ENCODE measurements around the gene ZNF75A.

DNA sequence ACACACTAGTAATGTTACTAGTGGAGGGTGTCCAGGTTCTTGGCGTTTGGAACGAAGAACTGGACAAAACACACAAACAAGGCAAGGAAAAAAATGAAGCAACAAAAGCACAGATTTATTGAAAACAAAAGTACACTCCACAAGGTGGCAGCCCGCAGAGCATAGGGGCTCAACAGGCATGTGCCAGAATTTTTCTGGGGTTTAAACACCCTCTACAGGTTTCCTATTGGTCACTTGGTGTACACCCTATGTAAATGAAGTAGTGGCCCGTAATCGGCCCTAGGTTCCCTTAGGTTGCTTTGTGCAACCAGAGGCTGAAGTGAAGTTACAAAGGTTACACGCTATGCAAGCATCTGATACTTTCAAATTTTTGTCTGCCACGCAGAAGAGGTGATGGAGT lies 58.5 kb downstream of the ZNF75A start:
- TF ChIP-seq, protein P1, sequence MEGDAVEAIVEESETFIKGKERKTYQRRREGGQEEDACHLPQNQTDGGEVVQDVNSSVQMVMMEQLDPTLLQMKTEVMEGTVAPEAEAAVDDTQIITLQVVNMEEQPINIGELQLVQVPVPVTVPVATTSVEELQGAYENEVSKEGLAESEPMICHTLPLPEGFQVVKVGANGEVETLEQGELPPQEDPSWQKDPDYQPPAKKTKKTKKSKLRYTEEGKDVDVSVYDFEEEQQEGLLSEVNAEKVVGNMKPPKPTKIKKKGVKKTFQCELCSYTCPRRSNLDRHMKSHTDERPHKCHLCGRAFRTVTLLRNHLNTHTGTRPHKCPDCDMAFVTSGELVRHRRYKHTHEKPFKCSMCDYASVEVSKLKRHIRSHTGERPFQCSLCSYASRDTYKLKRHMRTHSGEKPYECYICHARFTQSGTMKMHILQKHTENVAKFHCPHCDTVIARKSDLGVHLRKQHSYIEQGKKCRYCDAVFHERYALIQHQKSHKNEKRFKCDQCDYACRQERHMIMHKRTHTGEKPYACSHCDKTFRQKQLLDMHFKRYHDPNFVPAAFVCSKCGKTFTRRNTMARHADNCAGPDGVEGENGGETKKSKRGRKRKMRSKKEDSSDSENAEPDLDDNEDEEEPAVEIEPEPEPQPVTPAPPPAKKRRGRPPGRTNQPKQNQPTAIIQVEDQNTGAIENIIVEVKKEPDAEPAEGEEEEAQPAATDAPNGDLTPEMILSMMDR (IDR thresholded peaks at IDR 0.05 in 2 of 3, conservative IDR thresholded peaks at IDR 0.05 in 1 of 3; ENCODE audit: insufficient read depth in 2 of 3, low read depth in 1 of 3, low read length in 3 of 3), result peak in 2 of 3 experiments; percentile 32 to 34; a peak in 2 of 6 replicates
- no peak for TF ChIP-seq TARDBP (IDR thresholded peaks at IDR 0.05)
- no peak for TF ChIP-seq CBX5 (IDR thresholded peaks at IDR 0.05; ENCODE audit: borderline replicate concordance, low read depth)
- TF ChIP-seq CHAMP1 (IDR thresholded peaks at IDR 0.05), result no peak
- no peak for TF ChIP-seq BDP1 (IDR thresholded peaks at IDR 0.05; ENCODE audit: insufficient read depth, insufficient read length)
- TF ChIP-seq TOE1 (IDR thresholded peaks at IDR 0.05; ENCODE audit: borderline replicate concordance), result no peak
- TF ChIP-seq TOE1 (CRISPR knock-in tag; IDR thresholded peaks at IDR 0.05; ENCODE audit: borderline replicate concordance, low read depth), result no peak
- no peak for TF ChIP-seq KAT7 (CRISPR knock-in tag; IDR thresholded peaks at IDR 0.05; ENCODE audit: borderline replicate concordance)
- no peak for TF ChIP-seq CHD2 (IDR thresholded peaks at IDR 0.05; ENCODE audit: low read depth, low read length)
